Hematopoietic multipotent progenitor cell treated with erythropoietin and hydrocortisone succinate and interleukin-3 and kit ligand, for 8 days (in vitro differentiated cells): ENCODE measurements around the gene RIBC2.
"Not testable (repeated sequence)": the region's sequence is repeated elsewhere in the genome, so short reads cannot be mapped to it uniquely, and the experiment has no call there.

Experiments used
- DNase-seq: peaks from one replicate; pipeline ENCODE4 v3.0.0-alpha.2; 2015

RIBC2 gene

GRCh38 chr22:45450101-45450785, 36.8 kb downstream of the RIBC2 start:
- no peak for DNase-seq

GRCh38 chr22:45450921-45451651, 37.6 kb downstream of the RIBC2 start:
- no peak for DNase-seq

- no peak for DNase-seq
Observed at GRCh38 chr22:45451972-45452371, 38.5 kb downstream of the RIBC2 start.

- DNase-seq = no peak
Observed at GRCh38 chr22:45452565-45453379, 39.3 kb downstream of the RIBC2 start.

GRCh38 chr22:45453764-45454163, 40.3 kb downstream of the RIBC2 start:
- no peak for DNase-seq

- DNase-seq = no peak
Observed at GRCh38 chr22:45454275-45454674, 40.8 kb downstream of the RIBC2 start.

- DNase-seq = no peak
Observed at GRCh38 chr22:45455212-45455611, 41.7 kb downstream of the RIBC2 start.

- DNase-seq = no peak
Observed at GRCh38 chr22:45455621-45456020, 42.1 kb downstream of the RIBC2 start.

- no peak for DNase-seq
Observed at GRCh38 chr22:45456811-45457210, 43.3 kb downstream of the RIBC2 start.

- no peak for DNase-seq
Observed at GRCh38 chr22:45458532-45458931, 45.0 kb downstream of the RIBC2 start.

GRCh38 chr22:45459235-45459634, 45.7 kb downstream of the RIBC2 start:
- DNase-seq = no peak

GRCh38 chr22:45460288-45461109, 47.0 kb downstream of the RIBC2 start:
- no peak for DNase-seq

GRCh38 chr22:45462034-45462655, 48.7 kb downstream of the RIBC2 start:
- DNase-seq = peak; percentile 41

- DNase-seq = not testable (repeated sequence)
Observed at GRCh38 chr22:45463691-45464090, 50.2 kb downstream of the RIBC2 start.

- DNase-seq = no peak
Observed at GRCh38 chr22:45465633-45466032, 52.1 kb downstream of the RIBC2 start.

GRCh38 chr22:45468872-45469271, 55.4 kb downstream of the RIBC2 start:
- no peak for DNase-seq

- no peak for DNase-seq
Observed at GRCh38 chr22:45469281-45470073, 56.0 kb downstream of the RIBC2 start.

GRCh38 chr22:45470871-45471270, 57.4 kb downstream of the RIBC2 start:
- no peak for DNase-seq

- DNase-seq = no peak
Observed at GRCh38 chr22:45472426-45472825, 58.9 kb downstream of the RIBC2 start.

GRCh38 chr22:45473626-45474237, 60.2 kb downstream of the RIBC2 start:
- no peak for DNase-seq
